HG02642 (cell line): ENCODE results near the gene HSBP1L1.

Experiments used
- ATAC-seq: cut with Tn5 transposase; IDR thresholded peaks from one replicate; pipeline ENCODE4 v1.9.1; 2021; ENCODE audit warnings: mild to moderate bottlenecking; ENCODE audit not compliant: unreplicated experiment, poor library complexity

HSBP1L1 gene

DNA sequence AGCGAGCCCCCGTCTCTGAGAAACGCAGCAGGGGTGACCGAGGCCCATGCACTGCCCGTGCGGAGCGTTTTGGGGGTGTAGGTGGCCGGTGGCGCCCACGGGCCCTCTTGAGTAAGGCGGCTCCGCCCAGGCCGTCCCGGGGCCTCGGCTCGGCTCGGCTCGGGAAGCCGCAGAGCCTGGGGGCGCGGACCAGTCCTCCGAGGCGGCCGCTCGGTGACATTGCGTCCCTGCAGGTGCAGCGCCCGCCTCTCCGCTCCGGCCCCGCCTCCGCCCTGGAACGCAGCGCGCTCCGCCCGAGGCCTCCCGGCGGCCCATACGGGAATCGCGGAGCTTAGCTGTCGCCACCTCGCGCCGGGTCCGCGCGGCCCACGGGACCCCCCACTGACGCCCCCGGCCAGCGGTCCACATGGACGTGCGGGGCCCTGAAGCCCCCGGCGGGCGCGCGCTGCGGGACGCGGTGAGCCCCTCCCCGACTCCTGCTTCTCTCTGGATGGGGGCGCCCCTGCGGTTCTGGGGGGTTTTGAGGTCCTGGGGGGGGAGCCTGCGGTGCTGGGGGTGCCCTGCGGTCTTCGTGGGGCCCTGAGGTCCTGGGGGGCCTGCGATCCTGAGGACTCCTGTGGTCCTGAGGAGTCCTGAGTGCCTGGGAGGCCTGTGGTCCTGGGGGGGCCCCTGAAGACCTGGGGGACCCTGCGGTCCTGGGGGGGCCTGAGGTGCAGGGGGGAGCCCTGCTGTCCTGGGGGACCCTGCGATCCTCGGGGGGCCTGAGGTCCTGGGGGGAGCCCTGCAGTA lies at the start of gene HSBP1L1:
Gene HSBP1L1, plus strand, starts transcription at position 314 of the 789 bp plus-strand sequence. Its CDS starts 93 bp downstream, at position 407.
- ATAC-seq = peak; percentile 75

DNA sequence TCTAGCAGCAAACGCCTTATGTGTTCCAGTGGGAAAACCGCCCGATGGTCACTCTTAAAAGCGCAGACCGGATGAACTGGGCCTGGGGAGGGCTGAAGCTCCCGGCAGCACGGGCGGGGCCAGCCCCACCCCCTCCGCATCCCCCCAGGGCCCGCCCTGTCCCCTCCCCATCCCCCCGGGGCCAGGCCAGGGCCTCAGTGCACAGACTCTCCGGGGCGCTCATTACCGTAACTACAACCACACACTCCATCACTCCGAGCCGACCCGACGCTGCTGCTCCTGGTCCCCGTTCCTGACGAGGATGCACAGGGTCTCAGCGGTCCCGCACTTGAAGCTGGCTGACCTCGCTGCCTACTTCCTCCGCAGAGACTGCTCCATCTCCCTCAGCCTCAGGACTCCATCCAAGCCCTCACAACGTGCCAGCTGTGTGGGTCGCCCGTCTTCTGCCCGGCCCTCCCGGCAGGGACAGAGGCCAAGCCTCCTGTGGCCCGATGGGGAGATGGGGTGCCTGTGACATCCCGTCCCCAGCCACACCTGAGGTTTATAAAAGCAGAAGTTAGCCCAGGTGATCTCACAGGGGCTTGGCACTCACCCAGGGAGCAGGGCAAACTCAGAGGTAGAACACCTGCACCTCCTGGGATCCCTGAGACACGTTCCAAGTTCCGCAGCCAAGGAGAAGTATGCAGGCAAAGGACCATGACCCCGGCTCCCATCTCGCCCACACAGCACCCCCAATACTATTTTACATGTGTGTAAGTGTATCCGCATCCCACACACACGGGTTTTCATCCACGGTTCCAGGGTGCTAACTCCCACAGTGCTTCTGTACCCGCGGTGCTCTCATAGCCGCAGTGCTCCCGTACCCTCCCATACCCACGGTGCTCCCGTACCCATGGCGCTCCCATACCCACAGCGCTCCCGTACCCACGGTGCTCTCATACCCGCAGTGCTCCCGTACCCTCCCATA lies 49.0 kb upstream of the HSBP1L1 start:
- ATAC-seq = no peak

DNA sequence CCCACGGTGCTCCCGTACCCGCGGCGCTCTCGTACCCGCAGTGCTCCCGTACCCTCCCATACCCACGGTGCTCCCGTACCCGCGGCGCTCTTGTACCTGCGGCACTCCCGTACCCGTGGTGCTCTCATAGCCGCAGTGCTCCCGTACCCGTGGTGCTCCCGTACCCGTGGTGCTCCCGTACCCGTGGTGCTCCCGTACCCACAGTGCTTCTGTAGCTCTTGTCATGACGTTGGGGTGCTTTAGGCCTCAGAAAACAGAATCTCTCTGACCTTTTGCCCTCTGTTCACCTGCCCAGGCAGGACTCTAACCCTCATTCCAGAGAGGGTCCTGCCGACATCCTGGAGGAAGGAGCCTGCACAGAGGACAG lies 48.3 kb upstream of the HSBP1L1 start:
- no peak for ATAC-seq

DNA sequence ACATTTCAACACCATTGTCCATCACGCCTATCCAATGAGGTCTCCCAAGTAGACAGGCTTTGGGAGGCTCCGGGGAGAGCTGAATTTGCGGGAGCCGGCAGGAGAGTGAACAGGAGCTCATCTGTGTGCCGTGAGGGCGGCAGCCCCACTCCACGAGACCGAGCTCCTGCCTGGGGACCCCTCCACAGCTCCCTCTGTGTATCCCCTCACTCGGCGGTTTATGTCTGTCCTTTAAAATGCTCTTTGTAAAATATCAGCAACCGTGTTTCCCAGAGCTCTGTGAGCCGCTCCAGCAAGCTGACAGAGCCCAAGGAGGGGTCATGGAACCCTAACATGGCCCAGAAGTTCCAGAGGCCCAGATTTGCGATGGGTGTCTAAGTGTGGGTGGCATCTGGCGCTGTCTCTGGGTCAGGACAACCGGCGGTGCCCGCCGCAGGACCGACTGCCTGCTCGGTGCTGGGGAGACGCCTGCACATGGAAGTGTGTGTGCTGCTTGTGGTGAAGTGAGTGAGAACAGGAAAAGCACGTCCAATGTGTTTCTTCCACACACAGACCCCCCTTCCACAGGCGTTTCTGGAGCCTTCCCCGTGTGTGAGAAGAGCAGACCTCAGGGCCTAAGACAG lies 47.8 kb upstream of the HSBP1L1 start:
- ATAC-seq = no peak

DNA sequence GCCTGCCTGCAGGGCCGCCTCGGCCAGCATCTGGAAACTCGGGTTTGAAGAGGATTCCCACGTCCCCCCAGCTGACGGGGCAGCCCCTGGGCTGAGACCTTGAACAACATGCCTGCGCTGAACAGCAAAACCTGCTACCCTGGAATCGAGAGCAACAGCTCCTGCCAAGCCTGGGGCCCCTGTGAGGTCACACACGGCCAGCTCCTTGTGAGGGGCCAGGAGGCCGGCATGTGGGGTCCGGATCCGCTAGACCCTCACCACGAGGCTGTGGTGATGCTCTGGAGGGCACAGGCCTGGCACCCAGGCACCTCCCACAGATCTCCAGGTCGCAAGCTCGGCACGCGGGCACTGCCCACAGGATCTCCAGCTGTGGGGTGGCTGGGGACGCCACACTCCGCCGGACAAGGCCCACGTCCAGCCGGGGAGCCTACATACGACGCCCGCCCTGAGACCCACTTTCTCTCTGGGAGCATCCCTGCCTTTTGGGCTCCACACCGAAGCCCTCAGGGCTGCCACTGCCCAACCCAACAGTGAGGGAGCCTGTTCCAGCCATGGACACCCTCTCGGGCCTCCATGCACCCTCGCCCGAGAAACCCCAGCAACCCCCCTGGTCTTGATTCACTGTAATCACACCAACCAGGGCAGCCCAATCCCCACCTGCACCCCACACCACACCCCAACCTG lies 47.1 kb upstream of the HSBP1L1 start:
- ATAC-seq = no peak

DNA sequence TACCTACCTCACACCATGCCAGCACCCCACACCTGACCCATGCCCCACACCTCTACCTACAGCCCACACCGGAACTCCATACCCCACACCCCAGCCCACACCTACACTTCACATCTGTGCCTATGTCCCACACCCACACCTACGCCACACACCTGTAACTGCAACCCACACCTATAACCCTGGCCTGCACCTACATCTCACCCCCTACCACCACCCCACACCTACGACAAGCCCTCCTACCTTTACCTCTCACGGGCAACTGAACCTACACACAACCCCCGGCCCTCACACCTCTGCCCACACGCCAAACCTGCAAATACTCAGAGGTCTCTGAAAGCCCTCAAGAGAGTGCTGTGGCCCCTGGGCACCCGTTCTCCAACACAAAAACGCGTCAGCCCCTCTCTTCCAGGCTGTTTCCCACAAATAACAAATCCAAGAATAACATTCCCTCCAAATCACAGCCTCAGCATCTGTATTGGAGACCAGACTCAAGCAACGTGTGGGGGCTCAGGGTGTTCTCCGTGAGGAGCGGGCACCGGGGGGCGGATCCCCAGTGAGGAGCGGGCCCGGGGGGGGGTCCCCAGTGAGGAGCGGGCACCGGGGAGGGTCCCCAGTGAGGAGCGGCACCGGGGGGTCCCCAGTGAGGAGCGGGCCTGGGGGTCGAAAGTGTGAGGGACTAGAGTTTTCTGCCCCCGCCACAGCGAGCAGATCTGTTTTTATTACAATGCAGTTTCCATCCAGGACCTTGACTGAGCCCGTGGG lies 46.4 kb upstream of the HSBP1L1 start:
- ATAC-seq = no peak

DNA sequence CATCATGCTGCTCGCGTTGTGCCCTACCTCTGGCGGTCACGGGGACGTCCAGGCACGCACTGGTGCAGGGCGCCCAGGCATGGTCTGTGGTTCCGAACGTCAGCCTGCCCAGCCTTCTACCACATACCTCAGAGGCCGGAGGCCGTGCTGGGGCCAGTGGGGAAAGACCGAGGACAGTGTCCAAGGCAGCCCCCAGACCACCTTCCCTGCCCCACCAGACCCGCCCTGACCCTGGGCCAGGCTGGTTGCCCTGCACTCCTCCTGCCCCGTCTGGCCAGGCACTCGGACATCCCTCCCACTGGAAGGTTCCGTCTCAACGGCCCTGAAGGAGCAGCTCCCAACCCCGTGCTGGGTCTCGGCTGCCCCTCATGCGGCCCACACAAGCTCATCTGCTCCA lies 45.8 kb upstream of the HSBP1L1 start:
- ATAC-seq = no peak

DNA sequence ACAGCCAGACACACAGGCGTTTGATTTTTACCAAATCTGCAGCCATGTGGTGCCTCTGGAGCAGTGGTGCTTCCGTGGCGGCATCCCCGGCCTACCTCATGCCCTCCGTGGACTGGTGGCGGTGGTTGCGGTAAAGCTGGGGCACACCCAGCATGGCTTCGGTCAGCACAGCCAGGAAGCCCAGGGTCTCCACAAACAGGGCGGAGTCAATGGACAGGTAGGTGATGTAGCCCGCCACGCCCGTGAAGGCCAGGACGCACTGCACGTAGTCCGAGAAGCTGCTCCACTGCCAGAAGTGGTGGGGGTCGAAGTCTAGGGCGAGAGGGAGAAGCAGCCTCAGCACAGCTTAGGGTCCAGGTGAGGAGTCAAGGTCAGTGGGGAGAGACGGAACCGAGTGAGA lies 45.4 kb upstream of the HSBP1L1 start:
- no peak for ATAC-seq

DNA sequence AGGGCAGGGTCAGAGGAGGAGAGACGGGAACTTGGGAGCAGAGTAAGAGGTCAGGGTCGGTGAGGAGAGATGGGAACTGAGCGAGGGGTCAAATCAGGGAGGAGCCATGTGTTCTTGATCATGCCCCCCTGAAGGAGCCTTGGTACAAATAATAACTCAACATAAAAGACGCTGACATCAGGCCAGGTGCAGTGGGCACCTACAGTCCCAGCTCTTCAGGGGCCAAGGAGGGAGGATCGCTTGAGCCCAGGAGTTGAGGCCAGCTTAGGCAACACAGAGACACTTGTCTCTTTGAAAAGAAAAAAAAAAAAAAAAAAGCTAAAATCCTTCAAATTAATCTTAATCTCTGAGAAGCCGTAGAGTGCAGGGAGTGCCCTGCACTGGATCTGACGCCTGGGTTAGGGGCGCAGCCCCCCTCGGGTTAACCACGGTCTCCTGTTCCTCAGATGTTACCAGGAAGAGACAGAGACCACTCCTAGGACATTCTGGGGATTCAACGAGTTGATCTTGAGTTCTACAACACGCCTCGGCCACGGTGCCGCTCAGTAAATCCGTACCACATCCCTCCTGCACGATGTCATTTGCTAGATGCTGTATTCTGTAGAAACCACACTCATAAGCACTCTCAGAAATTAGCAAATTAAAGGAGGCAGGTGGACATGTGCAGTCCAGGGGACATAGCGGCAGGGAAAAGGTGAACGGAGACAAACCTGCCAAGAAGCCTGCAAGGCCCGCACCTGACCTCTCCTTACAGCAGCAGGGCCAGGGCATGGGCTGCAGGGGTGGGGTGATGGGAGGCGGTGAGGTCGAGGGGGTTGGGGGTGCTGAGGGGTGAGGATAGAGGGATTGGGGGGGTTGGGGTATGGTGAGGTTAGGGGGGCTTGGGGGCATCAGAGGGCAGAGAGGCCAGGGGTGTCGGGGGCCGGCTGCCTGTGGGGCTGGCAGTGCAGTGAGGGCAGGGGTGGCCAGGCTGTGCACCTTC lies 42.2 kb upstream of the HSBP1L1 start:
- no peak for ATAC-seq

DNA sequence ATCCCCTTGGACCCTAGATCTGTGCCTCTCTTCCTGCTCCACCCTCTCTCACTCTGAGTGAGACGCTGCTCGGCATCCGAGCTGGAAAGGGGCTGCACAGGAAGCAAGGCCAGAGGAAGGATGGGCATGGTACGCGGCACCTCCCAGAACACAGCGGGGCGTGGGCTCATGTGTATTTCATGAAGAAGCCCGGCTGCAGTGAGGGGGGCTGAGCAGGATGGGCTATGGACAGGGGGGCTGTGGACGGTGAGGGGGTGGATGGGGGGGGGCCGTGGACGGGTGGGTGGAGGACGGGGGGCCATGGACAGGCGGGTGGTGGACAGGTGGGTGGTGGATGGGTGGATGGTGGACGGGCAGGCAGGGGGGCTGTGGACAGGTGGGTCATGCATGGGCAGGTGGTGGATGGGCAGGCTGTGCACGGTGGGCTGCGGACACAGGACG lies 41.5 kb upstream of the HSBP1L1 start:
- ATAC-seq = no peak

DNA sequence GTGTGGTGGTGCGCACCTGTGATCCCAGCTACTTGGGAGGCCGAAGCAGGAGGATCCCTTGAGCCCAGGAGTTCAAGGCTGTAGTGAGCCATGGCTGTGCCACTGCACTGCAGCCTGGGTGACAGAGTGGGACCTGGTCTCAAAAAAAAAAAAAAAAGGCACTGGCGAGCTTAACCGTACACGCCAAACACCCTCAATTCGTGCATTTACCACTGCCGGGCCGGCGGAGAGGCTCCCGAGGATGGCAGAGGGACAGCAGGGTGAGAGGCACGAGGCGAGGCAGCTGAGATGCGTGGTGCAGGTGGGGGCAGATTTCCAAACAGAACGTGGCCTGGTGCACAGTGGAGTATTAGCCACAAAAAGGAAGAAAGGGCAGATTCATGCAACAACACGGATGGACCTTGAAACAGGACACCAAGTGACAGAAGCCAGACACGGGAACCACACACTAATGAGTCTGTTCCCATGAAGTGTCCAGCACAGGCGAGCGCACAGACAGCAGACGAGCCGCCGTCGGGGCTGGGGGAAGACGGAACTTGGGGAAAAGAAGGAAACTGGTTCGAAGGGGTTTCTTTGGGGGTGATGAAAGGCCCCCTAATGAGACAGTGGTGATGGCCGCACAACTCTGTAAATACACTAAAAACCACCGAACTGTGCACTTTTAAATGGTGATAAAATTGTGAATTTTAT lies 40.4 kb upstream of the HSBP1L1 start:
- ATAC-seq = no peak

DNA sequence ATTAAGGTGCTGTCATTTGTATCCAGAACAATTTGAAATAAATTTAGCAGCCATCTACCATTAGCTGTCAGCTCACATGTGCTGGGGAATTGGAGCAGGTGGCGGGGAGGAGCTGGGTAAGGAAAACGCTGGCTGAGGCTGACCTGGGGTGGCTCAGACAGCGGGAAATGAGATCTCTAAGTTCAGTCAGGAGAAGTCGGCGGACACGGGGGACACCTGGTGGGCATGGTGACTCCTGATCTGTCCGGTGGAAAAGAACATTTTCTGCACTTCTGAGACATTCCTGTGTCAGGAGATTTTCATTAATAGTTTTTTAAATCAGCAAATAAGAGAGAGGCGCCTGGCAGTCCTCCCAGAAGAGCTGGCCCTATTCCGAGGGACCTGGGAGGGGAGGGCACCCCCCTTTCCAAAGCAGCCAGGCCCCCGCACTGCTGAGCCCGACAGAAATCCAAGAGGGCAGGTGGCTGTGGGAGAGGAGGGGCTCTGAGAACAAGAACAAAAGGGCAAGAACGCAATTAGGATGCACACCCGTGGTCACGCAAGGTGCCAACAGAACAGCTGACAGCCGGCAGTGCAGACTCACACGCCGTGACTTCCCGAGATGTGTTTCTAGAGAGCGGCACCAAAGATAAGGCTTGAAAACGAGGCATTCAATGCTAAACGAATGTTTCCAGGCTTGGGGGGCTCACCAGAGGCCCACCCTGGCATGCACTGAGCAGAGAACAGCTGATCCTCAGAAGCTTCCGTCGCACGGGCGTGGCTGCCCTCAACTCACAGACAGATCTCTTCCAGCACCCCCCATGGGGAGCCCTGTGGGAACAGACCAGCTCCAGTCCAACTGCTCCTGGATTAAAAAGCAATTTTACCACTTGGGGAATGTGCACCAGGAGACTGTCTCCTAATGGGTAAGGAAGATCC lies 39.4 kb upstream of the HSBP1L1 start:
- ATAC-seq = no peak

DNA sequence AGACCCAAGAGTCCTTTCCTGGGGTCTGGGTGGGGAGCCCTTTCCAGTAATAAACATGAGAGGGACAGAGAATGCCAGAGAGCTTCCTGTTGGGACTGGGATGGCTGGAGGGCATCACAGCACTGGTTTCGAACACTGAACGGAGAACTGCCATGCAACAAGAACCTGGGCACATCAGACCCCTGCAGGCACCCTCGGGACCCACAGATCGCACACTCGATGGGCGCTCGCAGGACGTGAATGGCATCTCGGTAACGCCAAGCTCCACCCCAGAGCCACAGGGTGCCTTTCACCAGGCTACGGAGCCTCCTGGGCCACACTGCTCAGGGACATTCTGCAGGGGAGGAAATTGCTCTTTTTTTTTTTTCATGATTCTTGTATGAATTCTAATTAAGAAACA lies 38.1 kb upstream of the HSBP1L1 start:
- ATAC-seq = no peak

DNA sequence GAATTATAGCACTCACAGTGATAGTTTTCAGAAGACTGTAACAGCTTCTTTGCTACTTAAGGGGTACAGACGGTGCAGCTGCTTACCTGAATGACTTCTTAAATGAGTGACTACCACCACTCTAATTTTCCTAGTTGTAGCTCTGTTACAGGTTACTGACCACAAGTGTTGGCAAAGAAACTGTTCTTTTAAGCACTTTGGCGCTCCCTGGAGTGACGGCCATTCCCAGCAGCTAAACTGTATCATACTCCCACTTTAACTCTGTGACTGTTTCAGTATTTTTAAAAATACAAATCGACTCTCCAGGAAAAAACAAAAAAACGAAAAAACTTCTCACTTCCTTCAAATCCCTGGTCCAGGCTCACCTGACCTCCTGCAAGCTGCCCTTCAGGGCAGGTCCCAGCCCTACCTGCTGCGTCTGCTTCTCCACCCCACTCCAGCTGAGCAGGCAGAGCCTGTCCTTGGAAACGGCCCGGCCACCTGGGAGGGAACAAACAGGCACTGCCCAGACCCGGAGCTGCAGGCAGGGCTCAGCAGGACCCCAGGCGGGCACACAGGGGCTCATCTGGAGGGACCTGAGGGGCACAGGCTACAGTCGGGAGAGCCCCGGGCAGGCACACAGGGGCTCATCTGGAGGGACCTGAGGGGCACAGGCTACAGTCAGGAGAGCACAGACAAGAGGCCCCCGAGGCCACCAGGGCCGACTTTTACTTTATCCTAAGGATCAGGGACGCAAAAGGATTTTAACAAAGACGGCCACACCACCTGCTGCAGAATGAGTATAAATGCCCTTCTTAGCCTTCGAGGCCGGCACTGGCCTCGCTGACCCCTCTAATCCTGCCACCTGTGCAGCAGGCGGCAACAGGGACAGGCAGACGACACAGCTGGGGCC lies 37.5 kb upstream of the HSBP1L1 start:
- no peak for ATAC-seq

DNA sequence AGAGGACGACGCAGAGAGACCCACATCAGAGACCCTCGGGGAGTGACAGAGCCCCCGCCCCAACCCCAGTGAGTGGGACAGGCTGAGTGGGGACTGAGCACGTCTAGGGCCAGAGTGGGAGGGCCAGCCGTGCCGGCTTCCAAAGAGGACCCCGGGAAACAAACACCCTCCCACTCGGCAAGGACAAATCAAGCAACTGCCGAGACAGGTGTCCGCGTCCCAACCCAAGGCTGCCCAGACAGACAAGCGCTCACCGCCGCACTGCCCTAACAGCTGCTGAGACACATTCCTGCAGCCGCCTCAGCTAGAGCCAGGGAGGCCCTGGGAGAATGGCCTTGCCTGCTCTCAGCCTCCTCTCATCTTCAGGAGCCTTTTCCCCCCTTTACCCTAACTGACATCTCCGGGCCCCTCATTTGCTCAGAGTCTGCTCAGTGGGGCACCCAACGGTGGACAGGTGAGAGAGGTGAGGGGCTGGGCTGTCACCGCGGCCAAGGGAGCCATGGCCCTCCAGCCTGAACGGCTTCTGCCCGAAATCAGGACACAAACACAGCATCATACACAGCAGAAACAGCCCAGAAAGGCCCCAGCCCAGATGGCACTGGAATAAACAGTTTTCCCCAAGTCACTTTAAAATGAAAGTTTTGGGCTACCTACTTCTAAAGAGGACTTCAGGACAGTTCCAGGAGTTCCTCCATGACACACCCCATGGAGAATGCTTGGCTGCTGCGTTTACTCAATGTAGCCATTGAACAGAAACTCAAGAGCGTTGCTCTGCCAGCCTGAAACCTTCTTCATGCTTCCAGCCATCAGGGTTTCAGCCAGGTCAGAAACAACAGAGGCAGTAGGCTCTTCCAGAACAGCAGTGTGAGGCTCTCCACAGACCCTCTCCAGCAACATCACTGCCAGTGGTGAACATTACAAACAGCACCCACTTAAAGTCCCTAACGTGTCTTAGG lies 36.6 kb upstream of the HSBP1L1 start:
- no peak for ATAC-seq
